Ovary (tissue), 3 donors: ENCODE measurements around the gene PCDHB5.

Experiments
- CTCF ChIP-seq, 3 donors: fragments of 450-650 bp in 2 of 3; fragments of 200-600 bp in 1 of 3; IDR thresholded peaks; one replicate each; pipeline versions ENCODE4 v1.5.1 to v1.8.0; 2016 to 2022; ENCODE audit warnings: antibody characterized with exemption in 3 of 3, mild to moderate bottlenecking in 1 of 3
- POLR2A ChIP-seq: fragments of 450-650 bp; IDR thresholded peaks from one replicate; pipeline ENCODE4 v1.6.1; 2017; ENCODE audit warnings: antibody characterized with exemption, mild to moderate bottlenecking, moderate library complexity
- donor health status: DM: no; HTN: no; CAD: no.

DNA sequence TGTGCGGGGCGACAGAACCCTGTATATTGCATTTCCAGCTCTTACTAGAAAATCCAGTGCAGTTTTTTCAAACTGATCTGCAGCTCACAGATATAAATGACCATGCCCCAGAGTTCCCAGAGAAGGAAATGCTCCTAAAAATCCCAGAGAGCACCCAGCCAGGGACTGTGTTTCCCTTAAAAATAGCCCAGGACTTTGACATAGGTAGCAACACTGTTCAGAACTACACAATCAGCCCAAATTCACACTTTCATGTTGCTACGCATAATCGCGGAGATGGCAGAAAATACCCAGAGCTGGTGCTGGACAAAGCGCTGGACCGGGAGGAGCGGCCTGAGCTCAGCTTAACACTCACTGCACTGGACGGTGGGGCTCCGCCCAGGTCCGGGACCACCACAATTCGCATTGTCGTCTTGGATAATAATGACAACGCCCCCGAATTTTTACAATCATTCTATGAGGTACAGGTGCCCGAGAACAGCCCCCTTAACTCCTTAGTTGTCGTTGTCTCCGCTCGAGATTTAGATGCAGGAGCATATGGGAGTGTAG is 786 bp downstream of the PCDHB5 start:
- no peak for TF ChIP-seq CTCF (IDR thresholded peaks at IDR 0.05)
- TF ChIP-seq POLR2A, result no peak
